Smooth muscle cell (in vitro differentiated cells): ENCODE data around the gene TRANK1. TPM values are rescaled to one million over a fixed set of nuclear protein-coding genes. Genes with fewer than 3 reads are reported as not detected.
A peak's percentile ranks its signal among the peaks of the same experiment; 100 is the strongest.
"Not testable (repeated sequence)": the region's sequence is repeated elsewhere in the genome, so short reads cannot be mapped to it uniquely, and the experiment has no call there.

ENCODE experiments used
- DNase-seq: peaks from one replicate; lab custom pipeline; 2025; ENCODE audit not compliant: unreplicated experiment; lab: John Stamatoyannopoulos, UW
- H2AFZ ChIP-seq: fragments of 200-600 bp; sonication (generic); 2 replicates; pipeline ENCODE4 v1.6.0; 2016; ENCODE audit warnings: antibody characterized with exemption, low read depth, mild to moderate bottlenecking
- H3F3A ChIP-seq: fragments of 200-600 bp; sonication (generic); 2 replicates; pipeline ENCODE4 v1.6.0; 2017; ENCODE audit warnings: antibody characterized with exemption, low read depth
- H3K27ac ChIP-seq: fragments of 200-600 bp; sonication (generic); 2 replicates; pipeline ENCODE4 v1.5.1; 2016; ENCODE audit warnings: low read depth, mild to moderate bottlenecking
- H3K27me3 ChIP-seq: fragments of 200-600 bp; sonication (generic); 2 replicates; pipeline ENCODE4 v1.6.1; 2016; ENCODE audit warnings: low read depth, mild to moderate bottlenecking
- H3K36me3 ChIP-seq: fragments of 200-600 bp; sonication (generic); 2 replicates; pipeline ENCODE4 v1.5.1; 2016; ENCODE audit warnings: low read depth
- H3K4me1 ChIP-seq: fragments of 200-600 bp; sonication (generic); 2 replicates; pipeline ENCODE4 v1.5.1; 2016; ENCODE audit warnings: low read depth
- H3K4me2 ChIP-seq: fragments of 200-600 bp; sonication (generic); 2 replicates; pipeline ENCODE4 v1.6.0; 2016; ENCODE audit warnings: mild to moderate bottlenecking
- H3K4me3 ChIP-seq: fragments of 200-600 bp; sonication (generic); 2 replicates; pipeline ENCODE4 v1.5.1; 2016; ENCODE audit warnings: mild to moderate bottlenecking
- H3K79me2 ChIP-seq: fragments of 200-600 bp; sonication (generic); 2 replicates; pipeline ENCODE4 v1.6.0; 2016; ENCODE audit warnings: low read depth, mild to moderate bottlenecking
- H3K9ac ChIP-seq: fragments of 200-600 bp; sonication (generic); 2 replicates; pipeline ENCODE4 v1.6.0; 2016; ENCODE audit warnings: low read depth
- H3K9me3 ChIP-seq: fragments of 200-600 bp; sonication (generic); replicated peaks from 2 replicates; pipeline ENCODE4 v1.5.1; 2016; ENCODE audit warnings: low read depth
- H4K20me1 ChIP-seq: fragments of 200-600 bp; sonication (generic); 2 replicates; pipeline ENCODE4 v1.6.0; 2016; ENCODE audit warnings: low read depth
- whole genome bisulfite sequencing: methylation state at CpG from one replicate; pipeline ENCODE4 v1.1.7; 2016; ENCODE audit warnings: low lambda C conversion rate; 5-methylcytosine and 5-hydroxymethylcytosine counted together
- polyA plus RNA-seq: library from polyadenylated mRNA; unstranded; fragments of >200 nt; fragmentation: Nextera tagmentation; extraction: Ambion mirVana; gene quantifications from 2 replicates; pipeline ENCODE4 v1.2.1, GENCODE V29; 2016
- total RNA-seq: library from RNA; depleted of rRNA; stranded (reverse); fragments of >200 nt; gene quantifications from 2 replicates; pipeline ENCODE4 v1.2.3, GENCODE V29; 2014
- TF ChIP-seq, protein P1 (sequence below): fragments of 200-600 bp; sonication (generic); IDR thresholded peaks from 2 replicates; pipeline ENCODE4 v1.5.1; 2017; ENCODE audit warnings: borderline replicate concordance, mild to moderate bottlenecking, antibody characterized with exemption; ENCODE audit not compliant: insufficient read depth, poor library complexity, severe bottlenecking

The TRANK1 gene
- total and polyA plus RNA-seq, 2 experiments from 2014 or later = 2.4 to 5.2 TPM

DNA sequence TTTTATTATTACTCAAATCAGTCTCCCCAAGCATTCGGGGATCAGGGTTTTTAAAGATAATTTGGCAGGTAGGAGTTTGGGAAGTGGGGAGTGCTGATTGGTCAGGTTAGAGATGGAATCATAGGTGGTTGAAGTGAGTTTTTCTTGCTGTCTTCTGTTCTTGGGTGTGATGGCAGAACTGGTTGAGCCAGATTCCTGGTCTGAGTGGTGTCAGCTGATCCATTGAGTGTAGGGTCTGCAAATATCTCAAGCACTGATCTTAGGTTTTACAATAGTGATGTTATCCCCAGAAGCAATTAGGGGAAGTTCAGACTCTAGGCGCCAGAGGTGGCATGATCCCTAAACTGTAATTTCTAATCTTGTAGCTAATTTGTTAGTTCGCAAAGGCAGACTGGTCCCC lies 20.6 kb upstream of the TRANK1 start:
- H3F3A ChIP-seq = no peaks in the 10 kb centered on the region
- H3K4me2 ChIP-seq = no peak overlapping the region
- H3K4me1 ChIP-seq = peaks cover 13% of the 10 kb centered on the region
- H2AFZ ChIP-seq = no peak overlapping the region
- no peak for DNase-seq
- no peaks in the 10 kb centered on the region for H3K79me2 ChIP-seq
- H4K20me1 ChIP-seq = no peaks in the 10 kb centered on the region
- no peaks in the 10 kb centered on the region for H3K27me3 ChIP-seq
- no peaks in the 10 kb centered on the region for H3K36me3 ChIP-seq
- WGBS = 32% methylated on average over 3 of the region's 3 CpGs
- no peak overlapping the region for H3K9ac ChIP-seq
- no peak overlapping the region for H3K4me3 ChIP-seq
- TF ChIP-seq, protein P1, sequence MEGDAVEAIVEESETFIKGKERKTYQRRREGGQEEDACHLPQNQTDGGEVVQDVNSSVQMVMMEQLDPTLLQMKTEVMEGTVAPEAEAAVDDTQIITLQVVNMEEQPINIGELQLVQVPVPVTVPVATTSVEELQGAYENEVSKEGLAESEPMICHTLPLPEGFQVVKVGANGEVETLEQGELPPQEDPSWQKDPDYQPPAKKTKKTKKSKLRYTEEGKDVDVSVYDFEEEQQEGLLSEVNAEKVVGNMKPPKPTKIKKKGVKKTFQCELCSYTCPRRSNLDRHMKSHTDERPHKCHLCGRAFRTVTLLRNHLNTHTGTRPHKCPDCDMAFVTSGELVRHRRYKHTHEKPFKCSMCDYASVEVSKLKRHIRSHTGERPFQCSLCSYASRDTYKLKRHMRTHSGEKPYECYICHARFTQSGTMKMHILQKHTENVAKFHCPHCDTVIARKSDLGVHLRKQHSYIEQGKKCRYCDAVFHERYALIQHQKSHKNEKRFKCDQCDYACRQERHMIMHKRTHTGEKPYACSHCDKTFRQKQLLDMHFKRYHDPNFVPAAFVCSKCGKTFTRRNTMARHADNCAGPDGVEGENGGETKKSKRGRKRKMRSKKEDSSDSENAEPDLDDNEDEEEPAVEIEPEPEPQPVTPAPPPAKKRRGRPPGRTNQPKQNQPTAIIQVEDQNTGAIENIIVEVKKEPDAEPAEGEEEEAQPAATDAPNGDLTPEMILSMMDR = no peak
- H3K9me3 ChIP-seq = no peaks in the 10 kb centered on the region
- H3K27ac ChIP-seq = peak overlapping the region; percentile 78

- no peak overlapping the region for H3K4me3 ChIP-seq
- H3F3A ChIP-seq = no peaks in the 10 kb centered on the region
- no peak overlapping the region for H3K9ac ChIP-seq
- H2AFZ ChIP-seq = no peak overlapping the region
- no peak overlapping the region for H3K4me2 ChIP-seq
- DNase-seq = no peak
- no peaks in the 10 kb centered on the region for H3K9me3 ChIP-seq
- peak overlapping the region; percentile 78 for H3K27ac ChIP-seq
- H3K79me2 ChIP-seq = no peaks in the 10 kb centered on the region
- TF ChIP-seq, protein P1 = no peak
- H3K27me3 ChIP-seq = no peaks in the 10 kb centered on the region
- no peaks in the 10 kb centered on the region for H3K36me3 ChIP-seq
- peaks cover 7% of the 10 kb centered on the region for H3K4me1 ChIP-seq
- no peaks in the 10 kb centered on the region for H4K20me1 ChIP-seq
These were observed 20.0 kb upstream of the TRANK1 start for GRCh38 chr3:36964817-36965216.

- Histone ChIP-seq H3K36me3 (no peaks in the 10 kb centered on the region), H4K20me1 (no peaks in the 10 kb centered on the region), H3K9me3 (no peaks in the 10 kb centered on the region), H3K4me2 (no peak overlapping the region), H3F3A (no peaks in the 10 kb centered on the region), H3K4me1 (peaks cover 2% of the 10 kb centered on the region), H2AFZ (no peak overlapping the region), H3K27me3 (no peaks in the 10 kb centered on the region), H3K4me3 (no peak overlapping the region), H3K27ac (no peak overlapping the region), H3K79me2 (no peaks in the 10 kb centered on the region), H3K9ac (no peak overlapping the region)
- TF ChIP-seq, protein P1 = no peak
- WGBS = 85% methylated on average over 1 of the region's 1 CpG
- DNase-seq = no peak
These were observed 19.5 kb upstream of the TRANK1 start for GRCh38 chr3:36964331-36964730.

DNA sequence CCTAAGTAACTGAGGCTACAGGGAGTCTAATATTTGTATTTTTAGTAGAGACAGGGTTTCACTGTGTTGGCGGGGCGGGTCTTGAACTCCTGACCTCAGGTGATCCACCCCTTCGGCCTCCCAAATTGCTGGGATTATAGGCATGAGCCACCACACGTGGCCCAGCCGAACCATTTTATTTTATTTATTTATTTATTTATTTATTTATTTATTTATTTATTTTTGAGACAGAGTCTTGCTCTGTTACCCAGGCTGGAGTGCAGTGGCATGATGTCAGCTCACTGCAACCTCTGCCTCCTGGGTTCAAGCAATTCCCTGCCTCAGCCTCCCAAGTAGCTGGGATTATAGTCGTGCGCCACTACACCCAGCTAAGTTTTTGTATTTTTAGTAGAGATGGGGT lies 18.2 kb upstream of the TRANK1 start:
- H3K36me3 ChIP-seq, H3K9ac ChIP-seq, H4K20me1 ChIP-seq, H3K9me3 ChIP-seq, H3K79me2 ChIP-seq, H3K27ac ChIP-seq, H3K4me3 ChIP-seq, H3K4me1 ChIP-seq, H3K4me2 ChIP-seq, H3K27me3 ChIP-seq, H3F3A ChIP-seq, DNase-seq, H2AFZ ChIP-seq: not testable (repeated sequence)
- 97% methylated on average over 7 of the region's 7 CpGs for WGBS
